ENCODE results near the gene CMC2.

GRCh38 chr16:81035975-81036750, 29.5 kb upstream of the CMC2 start:
- TF ChIP-seq CTCF (IDR thresholded peaks at IDR 0.05; ENCODE audit: low read length) (no peak), EZH2 (optimal IDR thresholded peaks at IDR 0.05; ENCODE audit: low read depth, low read length) (no peak), EZH2phosphoT487 (IDR thresholded peaks at IDR 0.05; ENCODE audit: low read length) (no peak)
